Pulmonary artery endothelial cell (primary cell): ENCODE data around the gene DNLZ. TPM values are rescaled to one million over a fixed set of nuclear protein-coding genes. Genes with fewer than 3 reads are reported as not detected.
"Not testable (repeated sequence)": the region's sequence is repeated elsewhere in the genome, so short reads cannot be mapped to it uniquely, and the experiment has no call there.

Experiments
- DNase-seq: peaks from one replicate; pipeline ENCODE4 v3.0.0-alpha.2; 2011; ENCODE audit warnings: low read depth, low spot score
- total RNA-seq: library from RNA; depleted of rRNA; stranded (reverse); fragments of >200 nt; gene quantifications from 2 replicates; pipeline ENCODE4 v1.2.3, GENCODE V29; 2014

DNLZ gene
- total RNA-seq, 1 donor from 2014 or later: 15.7 TPM

GRCh38 chr9:136319244-136319643 is 44.3 kb downstream of the DNLZ start:
- DNase-seq: not testable (repeated sequence)

- DNase-seq: no peak
These were observed 44.7 kb downstream of the DNLZ start for GRCh38 chr9:136318776-136319241.

GRCh38 chr9:136318111-136318775 is 45.3 kb downstream of the DNLZ start:
- DNase-seq: no peak

- DNase-seq: no peak
These were observed 45.8 kb downstream of the DNLZ start for GRCh38 chr9:136317695-136318094.

GRCh38 chr9:136316896-136317676 is 46.5 kb downstream of the DNLZ start:
- DNase-seq: no peak

- DNase-seq: no peak
These were observed 47.2 kb downstream of the DNLZ start for GRCh38 chr9:136316271-136316751.

GRCh38 chr9:136314944-136315343 is 48.6 kb downstream of the DNLZ start:
- no peak for DNase-seq

- DNase-seq: no peak
These were observed 49.5 kb downstream of the DNLZ start for GRCh38 chr9:136314056-136314416.

GRCh38 chr9:136313111-136314055 is 50.2 kb downstream of the DNLZ start:
- no peak for DNase-seq

GRCh38 chr9:136312436-136312835 is 51.1 kb downstream of the DNLZ start:
- DNase-seq: no peak

GRCh38 chr9:136312009-136312375 is 51.6 kb downstream of the DNLZ start:
- DNase-seq: no peak

GRCh38 chr9:136311051-136312008 is 52.2 kb downstream of the DNLZ start:
- no peak for DNase-seq

GRCh38 chr9:136310273-136311030 is 53.1 kb downstream of the DNLZ start:
- DNase-seq: no peak

- no peak for DNase-seq
These were observed 53.7 kb downstream of the DNLZ start for GRCh38 chr9:136309806-136310220.

Other genes starting within 250 kb of the DNLZ start
- gene TMEM250, start 244.9 kb downstream of the DNLZ start, total RNA-seq: 72.3 and 75.4 TPM in 2 replicates
- not detected in 2 replicates for gene LHX3, start 158.6 kb downstream of the DNLZ start, total RNA-seq
- gene QSOX2, start 117.9 kb downstream of the DNLZ start, total RNA-seq: 12.4 and 15.4 TPM in 2 replicates
- not detected in 2 replicates for gene CCDC187, start 59.6 kb downstream of the DNLZ start, total RNA-seq
- 24.1 and 32.1 TPM in 2 replicates for gene GPSM1, start 36.2 kb downstream of the DNLZ start, total RNA-seq
- gene CARD9, start 9.9 kb upstream of the DNLZ start, total RNA-seq: 0.59 and 1.1 TPM in 2 replicates
- gene SNAPC4, start 36.4 kb upstream of the DNLZ start, total RNA-seq: 7.8 and 10.5 TPM in 2 replicates
- gene ENTR1, start 46.9 kb upstream of the DNLZ start, total RNA-seq: 37.6 and 44.7 TPM in 2 replicates
- gene PMPCA, start 46.9 kb upstream of the DNLZ start, total RNA-seq: 63.0 and 65.5 TPM in 2 replicates
- gene INPP5E, start 76.1 kb upstream of the DNLZ start, total RNA-seq: 5.8 and 8.7 TPM in 2 replicates
- gene SEC16A, start 119.3 kb upstream of the DNLZ start, total RNA-seq: 18.8 and 19.9 TPM in 2 replicates
- 70.7 and 92.1 TPM in 2 replicates for gene NOTCH1, start 182.3 kb upstream of the DNLZ start, total RNA-seq